Stimulated activated memory B cell treated with anti-CD40 and anti-IgM and Interleukin-4, amounts not matched to agents 10 μg/mL and 1 μg/mL and 100 μg/mL, for 72 hours (primary cell): ENCODE results near the gene DDX54.
"Not testable (repeated sequence)": the region's sequence is repeated elsewhere in the genome, so short reads cannot be mapped to it uniquely, and the experiment has no call there.

Experiments used
- ATAC-seq: fragments of 150-1000 bp; cut with Tn5 transposase; 2 replicates; pipeline ENCODE4 v1.10.0; 2021
- H3K27ac Mint-ChIP-seq: one replicate; pipeline ENCODE4 v1.8.0; 2022; ENCODE audit warnings: mild to moderate bottlenecking, mixed read lengths
- H3K27me3 Mint-ChIP-seq: one replicate; pipeline ENCODE4 v1.8.0; 2022; ENCODE audit warnings: mixed read lengths
- H3K36me3 Mint-ChIP-seq: one replicate; pipeline ENCODE4 v1.8.0; 2022; ENCODE audit warnings: mixed read lengths
- H3K4me1 Mint-ChIP-seq: one replicate; pipeline ENCODE4 v1.8.0; 2022; ENCODE audit warnings: mixed read lengths
- H3K4me3 Mint-ChIP-seq: one replicate; pipeline ENCODE4 v1.8.0; 2022; ENCODE audit warnings: mild to moderate bottlenecking, moderate library complexity, mixed read lengths
- H3K9me3 Mint-ChIP-seq: one replicate; pipeline ENCODE4 v1.8.0; 2022; ENCODE audit warnings: mixed read lengths

DDX54 gene

DNA sequence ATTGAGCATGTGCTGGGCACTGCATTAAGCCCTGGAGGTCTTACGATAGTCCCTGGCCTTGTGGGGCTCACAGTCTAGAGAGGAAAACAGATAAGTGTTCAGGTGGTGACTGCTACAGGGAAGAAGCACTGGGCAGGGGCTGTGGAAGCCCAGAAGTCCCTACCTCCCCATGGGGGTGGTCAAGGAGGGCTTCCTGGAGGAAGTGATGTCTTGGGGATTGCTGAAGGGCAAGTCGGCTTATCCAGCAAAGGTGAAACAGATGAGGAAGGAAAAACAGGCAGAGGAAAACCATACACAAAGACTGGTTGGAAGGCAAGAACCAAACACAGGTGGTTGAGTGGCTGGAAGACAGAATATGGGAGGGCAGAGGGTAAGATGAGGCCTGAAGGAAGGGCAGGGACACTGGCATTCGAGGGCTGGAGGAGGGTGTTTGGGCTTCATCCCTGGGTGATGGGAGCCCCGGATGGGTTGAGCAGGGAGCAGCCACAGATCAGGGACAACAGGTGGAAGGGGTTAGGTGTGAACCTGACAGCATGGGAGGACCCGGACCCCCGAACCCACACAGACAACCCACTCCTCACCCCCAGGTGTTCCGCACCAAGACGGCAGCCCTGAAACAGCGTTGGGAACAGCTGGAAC is 33.0 kb downstream of the DDX54 start:
- H3K36me3 Mint-ChIP-seq = peaks cover 10% of the 10 kb centered on the region
- peaks cover 2% of the 10 kb centered on the region for H3K9me3 Mint-ChIP-seq
- H3K4me1 Mint-ChIP-seq = peaks cover 40% of the 10 kb centered on the region
- ATAC-seq = no peak
- peak overlapping the region; percentile 71 for H3K27ac Mint-ChIP-seq
- peaks cover 36% of the 10 kb centered on the region for H3K27me3 Mint-ChIP-seq
- H3K4me3 Mint-ChIP-seq = peak overlapping the region; percentile 86

DNA sequence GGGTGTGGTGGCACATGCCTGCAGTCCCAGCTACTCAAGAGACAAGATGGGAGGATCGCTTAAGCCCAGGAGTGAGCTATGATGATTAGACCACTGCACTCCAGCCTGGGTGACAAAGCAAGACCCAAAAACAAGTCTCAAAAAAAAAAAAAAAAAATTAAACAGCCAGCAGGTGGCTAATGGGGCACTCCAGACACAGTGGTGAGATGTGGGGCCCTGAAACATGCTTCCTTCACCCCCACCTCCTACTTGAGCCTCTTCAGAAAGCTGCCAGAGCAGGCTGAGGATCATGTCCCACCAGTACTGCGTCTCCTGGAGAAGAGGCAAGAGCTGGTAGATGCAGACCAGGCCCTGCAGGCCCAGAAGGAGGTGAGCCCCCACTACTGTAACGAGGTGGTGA is 33.6 kb downstream of the DDX54 start:
- Mint-ChIP-seq H3K27me3 (peaks cover 36% of the 10 kb centered on the region), H3K27ac (peak overlapping the region; percentile 71), H3K4me1 (peaks cover 33% of the 10 kb centered on the region), H3K36me3 (peaks cover 4% of the 10 kb centered on the region), H3K9me3 (peaks cover 3% of the 10 kb centered on the region), H3K4me3 (no peak overlapping the region)
- no peak for ATAC-seq

DNA sequence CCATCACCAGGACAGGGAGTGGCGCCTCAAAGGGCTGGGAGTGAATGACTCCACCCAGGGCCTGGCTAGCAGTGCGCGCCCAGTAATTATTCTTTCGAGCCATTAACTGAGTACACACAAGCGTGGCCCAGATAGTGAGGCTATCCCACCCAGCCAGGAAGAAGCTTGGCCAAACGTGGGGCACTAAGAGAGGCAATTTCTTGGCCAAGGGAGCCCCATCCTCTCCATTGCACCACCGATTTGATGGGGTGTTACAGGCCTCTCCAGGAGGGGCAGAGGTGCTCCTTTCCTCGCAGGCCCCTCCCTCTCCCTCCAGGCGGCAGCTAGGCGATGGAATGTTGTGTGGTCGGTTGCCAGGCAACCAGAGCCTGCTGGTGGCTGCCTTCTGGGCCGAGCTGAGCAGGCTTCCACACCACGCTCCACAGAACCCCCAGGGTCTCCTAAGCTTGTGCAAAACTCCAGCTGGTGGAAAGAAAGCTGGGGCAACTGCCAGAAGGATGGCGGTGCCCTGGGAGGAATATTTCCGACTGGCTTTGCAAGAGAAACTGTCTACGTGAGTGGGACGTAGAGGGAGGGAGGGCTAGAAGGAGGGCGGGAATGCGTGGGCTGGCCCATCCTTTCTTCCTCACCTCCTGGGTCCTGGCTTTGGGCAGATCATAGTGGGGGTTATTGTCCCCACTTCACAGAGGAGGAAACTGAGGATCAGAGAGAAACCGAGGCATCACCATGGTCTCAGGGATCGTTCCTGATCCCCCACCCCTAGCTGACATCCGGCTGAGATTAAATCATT is 35.7 kb downstream of the DDX54 start, which contains the start of gene CFAP73:
Gene CFAP73 (plus strand): TSS at position 364 of the 790 bp plus-strand sequence. CDS start 134 bp downstream, at position 498.
- Mint-ChIP-seq H3K9me3 (peaks cover 3% of the 10 kb centered on the region), H3K27ac (peak within 1 kb of the TSS; percentile 34), H3K36me3 (no peaks in the 10 kb centered on the region), H3K4me1 (peaks cover 24% of the 10 kb centered on the region), H3K27me3 (peaks cover 28% of the 10 kb centered on the region), H3K4me3 (no peak within 1 kb of the TSS)
- ATAC-seq = no peak

DNA sequence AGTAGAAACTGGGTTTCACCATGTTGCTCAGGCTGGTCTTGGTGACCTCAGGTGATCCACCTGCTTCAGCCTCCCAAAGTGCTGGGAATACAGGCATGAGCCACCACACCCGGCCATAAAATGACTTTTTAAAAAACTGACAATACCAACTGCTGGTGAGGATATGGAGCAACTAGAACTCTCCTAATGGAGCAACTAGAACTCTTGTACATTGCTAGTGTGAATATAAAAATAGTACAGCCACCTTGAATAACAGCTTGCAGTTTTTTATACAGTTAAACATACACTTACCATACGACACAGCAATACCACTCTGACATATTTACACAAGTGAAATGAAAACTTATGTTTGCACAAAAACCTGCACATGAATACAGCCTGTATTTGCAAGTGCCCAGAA is 38.3 kb downstream of the DDX54 start:
- no peaks in the 10 kb centered on the region for H3K36me3 Mint-ChIP-seq

DNA sequence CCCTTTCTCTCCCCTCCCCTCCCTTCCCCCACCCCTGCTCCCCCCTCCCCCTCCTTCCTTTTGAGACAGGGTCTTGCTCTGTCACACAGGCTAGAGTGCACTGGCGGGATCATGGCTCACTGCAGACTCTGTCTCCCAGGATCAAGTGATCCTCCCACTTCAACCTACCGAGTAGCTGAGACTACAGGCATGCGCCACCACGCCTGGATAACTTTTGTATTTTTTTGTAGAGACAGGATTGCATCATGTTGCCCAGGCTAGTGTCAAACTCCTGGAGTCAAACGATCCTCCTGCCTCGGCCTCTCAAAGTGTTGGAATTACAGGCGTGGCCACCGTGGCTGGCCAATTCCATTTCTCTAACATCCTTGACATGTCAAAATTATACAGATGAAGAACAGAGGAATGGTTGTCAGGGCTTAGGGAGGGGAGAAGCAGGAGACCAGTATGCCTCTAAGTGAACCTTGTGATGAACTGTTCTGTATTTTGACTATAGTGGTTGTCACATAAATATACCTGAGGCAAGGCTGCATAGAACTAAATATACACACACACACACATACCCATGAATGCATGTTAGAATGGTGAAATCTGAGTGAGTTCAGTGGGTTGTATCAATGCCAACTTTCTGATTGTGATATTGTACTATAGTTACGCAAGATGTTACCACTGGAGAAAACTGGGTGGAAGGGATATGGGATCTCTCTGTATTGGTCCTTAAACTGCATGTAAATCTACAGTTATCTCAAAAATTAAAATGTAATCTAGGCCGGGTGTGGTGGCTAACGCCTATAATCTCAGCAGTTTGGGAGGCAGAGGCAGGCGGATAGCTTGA is 39.3 kb downstream of the DDX54 start:
- Mint-ChIP-seq H3K4me3 (no peak overlapping the region), H3K27me3 (peaks cover 8% of the 10 kb centered on the region), H3K9me3 (peaks cover 3% of the 10 kb centered on the region), H3K36me3 (no peaks in the 10 kb centered on the region), H3K27ac (no peak overlapping the region), H3K4me1 (peaks cover 22% of the 10 kb centered on the region)
- ATAC-seq = no peak

More for the DNA sequence above, 38.3 kb downstream of the DDX54 start:
- Mint-ChIP-seq H3K4me1 (peaks cover 17% of the 10 kb centered on the region), H3K4me3 (no peak overlapping the region), H3K9me3 (peaks cover 3% of the 10 kb centered on the region), H3K27ac (no peak overlapping the region), H3K27me3 (peaks cover 13% of the 10 kb centered on the region)
- ATAC-seq = no peak

DNA sequence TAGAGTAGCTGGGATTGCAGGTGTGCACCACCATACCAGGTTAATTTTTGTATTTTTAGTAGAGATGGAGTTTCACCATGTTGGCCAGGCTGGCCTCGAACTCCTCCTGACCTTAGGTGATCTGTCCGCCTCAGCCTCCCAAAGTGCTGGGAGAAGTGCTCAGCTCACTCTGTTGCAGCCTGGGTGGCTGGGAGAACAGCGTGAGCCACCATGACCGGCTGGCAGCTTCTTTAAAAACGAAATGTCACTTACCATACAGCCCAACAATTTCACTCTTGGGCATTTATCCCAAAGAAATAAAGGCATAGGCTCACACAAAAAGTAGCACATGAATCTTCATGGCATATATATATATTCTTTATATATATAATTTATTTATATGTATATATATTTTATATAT is 40.5 kb downstream of the DDX54 start:
- Mint-ChIP-seq H3K27me3 (no peaks in the 10 kb centered on the region), H3K36me3 (no peaks in the 10 kb centered on the region), H3K27ac (no peak overlapping the region), H3K4me3 (no peak overlapping the region), H3K4me1 (peaks cover 28% of the 10 kb centered on the region), H3K9me3 (peaks cover 3% of the 10 kb centered on the region)
- ATAC-seq = no peak

DNA sequence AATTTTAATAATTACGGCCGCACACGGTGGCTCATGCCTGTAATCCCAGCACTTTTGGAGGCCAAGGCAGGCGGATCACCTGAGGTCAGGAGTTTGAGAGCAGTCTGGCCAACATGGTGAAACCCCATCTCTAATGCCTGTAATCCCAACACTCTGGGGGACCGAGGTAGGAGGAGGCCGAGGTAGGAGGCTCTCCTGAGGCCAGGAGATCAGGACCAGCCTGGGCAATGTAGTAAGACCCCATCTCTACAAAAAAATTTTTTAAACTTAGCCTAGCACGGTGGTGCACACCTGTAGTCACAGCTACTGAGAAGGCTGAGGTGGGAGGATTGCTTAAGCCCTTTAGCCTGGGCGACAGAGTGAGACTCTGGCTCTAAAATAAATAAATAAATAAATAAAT is 41.3 kb downstream of the DDX54 start:
- Mint-ChIP-seq H3K27me3 (no peaks in the 10 kb centered on the region), H3K36me3 (no peaks in the 10 kb centered on the region), H3K4me3 (no peak overlapping the region), H3K9me3 (peaks cover 3% of the 10 kb centered on the region), H3K4me1 (peaks cover 28% of the 10 kb centered on the region), H3K27ac (no peak overlapping the region)
- ATAC-seq = no peak

DNA sequence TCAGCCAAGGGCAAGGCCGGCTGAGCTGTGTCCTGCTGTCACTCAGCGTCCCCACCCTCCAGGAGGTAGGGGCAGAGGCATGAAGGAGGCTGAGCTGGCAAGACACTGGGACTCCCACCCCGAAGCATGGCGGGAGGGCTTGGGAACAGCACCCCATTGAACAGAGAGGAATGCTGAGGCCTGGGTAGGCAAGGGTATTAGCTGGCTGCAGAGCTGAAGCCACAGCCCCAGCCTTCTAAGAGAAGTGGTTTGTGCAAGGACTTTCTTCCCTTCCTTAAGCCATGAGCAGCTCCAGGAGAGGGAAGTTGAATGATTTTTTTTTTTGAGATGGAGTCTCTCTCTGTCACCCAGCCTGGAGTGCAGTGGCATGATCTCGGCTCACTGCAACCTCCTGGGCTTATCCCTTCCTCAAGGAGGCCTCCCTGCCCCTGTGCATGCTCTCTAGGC is 42.4 kb downstream of the DDX54 start:
- H3K4me3 Mint-ChIP-seq = peak overlapping the region; percentile 19
- no peaks in the 10 kb centered on the region for H3K27me3 Mint-ChIP-seq
- peaks cover 3% of the 10 kb centered on the region for H3K9me3 Mint-ChIP-seq
- H3K36me3 Mint-ChIP-seq = no peaks in the 10 kb centered on the region
- H3K27ac Mint-ChIP-seq = peak overlapping the region; percentile 97
- H3K4me1 Mint-ChIP-seq = peaks cover 32% of the 10 kb centered on the region
- no peak for ATAC-seq

DNA sequence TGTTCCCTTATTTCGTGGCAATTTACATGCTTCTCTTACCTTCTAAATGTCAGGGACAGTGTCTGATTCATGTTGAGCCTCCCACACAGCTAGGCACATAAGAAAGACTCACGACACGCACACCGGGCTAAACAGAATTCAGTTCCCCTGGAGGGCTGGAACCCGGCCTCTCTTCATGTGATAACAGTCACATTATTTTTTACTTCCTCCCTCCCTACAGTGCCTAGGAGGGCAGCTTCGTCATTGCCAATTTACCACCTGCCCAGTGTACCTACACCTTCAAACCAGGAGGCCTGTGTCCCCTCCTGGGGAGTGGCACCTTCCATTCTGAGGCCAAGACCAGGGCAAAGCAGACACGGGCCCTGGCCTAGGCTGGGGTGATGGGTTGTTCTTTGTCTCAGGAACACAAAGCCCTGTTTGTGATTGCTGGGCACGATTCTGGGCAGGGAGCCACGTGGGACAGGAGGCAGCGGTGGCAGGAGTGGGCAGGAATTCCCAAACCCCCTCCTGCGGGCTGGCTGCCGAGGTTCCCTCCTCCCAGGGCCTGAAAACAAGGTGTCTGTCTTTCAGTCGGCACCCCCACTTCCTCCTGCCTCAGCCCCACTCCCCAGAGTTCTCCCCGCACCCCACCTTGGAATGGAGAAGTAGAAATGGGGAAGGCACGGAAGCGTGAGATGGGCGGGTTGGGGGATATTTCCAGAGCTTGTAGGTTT is 42.9 kb downstream of the DDX54 start:
- H3K4me1 Mint-ChIP-seq = peaks cover 34% of the 10 kb centered on the region
- peak; percentile 91 for ATAC-seq
- peaks cover under 1% of the 10 kb centered on the region for H3K9me3 Mint-ChIP-seq
- H3K27ac Mint-ChIP-seq = peak overlapping the region; percentile 97
- no peaks in the 10 kb centered on the region for H3K27me3 Mint-ChIP-seq
- H3K4me3 Mint-ChIP-seq = peak overlapping the region; percentile 19
- no peaks in the 10 kb centered on the region for H3K36me3 Mint-ChIP-seq

DNA sequence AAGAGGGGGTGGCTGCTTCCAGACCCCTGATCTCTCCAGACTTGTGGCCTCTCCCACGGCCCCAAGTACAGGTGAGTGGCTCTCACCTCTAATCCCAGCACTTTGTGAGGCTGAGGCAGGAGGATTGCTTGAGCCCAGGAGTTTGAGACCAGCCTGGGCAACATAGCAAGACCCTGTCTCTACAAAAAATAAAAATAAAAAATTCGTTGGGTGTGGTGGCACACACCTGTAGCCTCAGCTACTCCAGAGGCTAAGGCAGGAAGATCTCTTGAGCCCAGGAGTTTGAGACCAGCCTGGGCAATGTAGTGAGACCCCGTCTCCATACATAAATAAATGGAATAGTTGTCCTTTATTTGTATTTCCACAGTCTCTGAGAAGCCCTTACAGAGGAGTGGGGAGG is 43.6 kb downstream of the DDX54 start:
- not testable (repeated sequence) for H3K27me3 Mint-ChIP-seq, H3K9me3 Mint-ChIP-seq, H3K4me3 Mint-ChIP-seq, H3K36me3 Mint-ChIP-seq, ATAC-seq
- Mint-ChIP-seq H3K4me1 (peaks cover 39% of the 10 kb centered on the region), H3K27ac (peak overlapping the region; percentile 97)

DNA sequence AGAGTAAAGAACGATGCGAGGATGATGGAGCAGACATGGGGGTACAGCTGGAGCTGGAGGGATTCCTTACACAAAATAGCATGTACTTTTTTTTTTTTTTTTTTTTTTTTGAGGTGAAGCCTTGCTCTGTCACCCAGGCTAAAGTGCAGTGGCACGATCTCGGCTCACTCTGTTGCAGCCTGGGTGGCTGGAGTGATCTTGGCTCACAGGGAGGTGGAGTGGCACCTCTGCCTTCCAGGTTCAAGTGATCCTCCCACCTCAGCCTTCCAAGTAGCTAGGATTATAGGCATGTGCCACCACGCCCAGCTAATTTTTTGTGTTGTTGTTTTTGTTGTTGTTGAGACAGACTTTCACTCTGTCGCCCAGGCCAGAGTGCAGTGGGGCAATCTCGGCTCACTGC is 44.6 kb downstream of the DDX54 start:
- no peak for ATAC-seq
- Mint-ChIP-seq H3K4me1 (peaks cover 49% of the 10 kb centered on the region), H3K27me3 (no peaks in the 10 kb centered on the region), H3K27ac (peak overlapping the region; percentile 97), H3K36me3 (no peaks in the 10 kb centered on the region), H3K9me3 (no peaks in the 10 kb centered on the region), H3K4me3 (no peak overlapping the region)

DNA sequence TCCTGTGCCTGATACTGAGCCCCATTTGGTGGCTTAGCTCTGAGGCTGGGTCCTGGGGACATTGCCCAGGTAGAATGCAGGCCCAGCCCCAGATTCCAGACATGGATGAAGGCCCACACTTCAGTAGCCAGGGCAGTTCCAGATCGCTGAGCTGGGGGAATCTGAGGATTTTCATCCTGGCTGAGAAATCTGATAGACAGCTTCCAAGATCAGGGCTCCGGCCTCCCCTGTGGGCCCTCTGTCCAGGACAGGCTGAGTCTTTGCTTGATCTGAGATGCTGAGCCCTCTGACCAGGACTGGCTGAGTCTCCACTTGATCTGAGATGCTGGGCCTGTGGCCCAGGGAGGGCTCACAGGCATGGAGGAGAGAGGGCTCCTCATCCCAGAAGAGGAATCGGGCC is 46.5 kb downstream of the DDX54 start:
- H3K4me3 Mint-ChIP-seq = no peak overlapping the region
- H3K4me1 Mint-ChIP-seq = peaks cover 56% of the 10 kb centered on the region
- H3K27ac Mint-ChIP-seq = peak overlapping the region; percentile 95
- no peaks in the 10 kb centered on the region for H3K27me3 Mint-ChIP-seq
- no peak for ATAC-seq
- H3K36me3 Mint-ChIP-seq = no peaks in the 10 kb centered on the region
- no peaks in the 10 kb centered on the region for H3K9me3 Mint-ChIP-seq

DNA sequence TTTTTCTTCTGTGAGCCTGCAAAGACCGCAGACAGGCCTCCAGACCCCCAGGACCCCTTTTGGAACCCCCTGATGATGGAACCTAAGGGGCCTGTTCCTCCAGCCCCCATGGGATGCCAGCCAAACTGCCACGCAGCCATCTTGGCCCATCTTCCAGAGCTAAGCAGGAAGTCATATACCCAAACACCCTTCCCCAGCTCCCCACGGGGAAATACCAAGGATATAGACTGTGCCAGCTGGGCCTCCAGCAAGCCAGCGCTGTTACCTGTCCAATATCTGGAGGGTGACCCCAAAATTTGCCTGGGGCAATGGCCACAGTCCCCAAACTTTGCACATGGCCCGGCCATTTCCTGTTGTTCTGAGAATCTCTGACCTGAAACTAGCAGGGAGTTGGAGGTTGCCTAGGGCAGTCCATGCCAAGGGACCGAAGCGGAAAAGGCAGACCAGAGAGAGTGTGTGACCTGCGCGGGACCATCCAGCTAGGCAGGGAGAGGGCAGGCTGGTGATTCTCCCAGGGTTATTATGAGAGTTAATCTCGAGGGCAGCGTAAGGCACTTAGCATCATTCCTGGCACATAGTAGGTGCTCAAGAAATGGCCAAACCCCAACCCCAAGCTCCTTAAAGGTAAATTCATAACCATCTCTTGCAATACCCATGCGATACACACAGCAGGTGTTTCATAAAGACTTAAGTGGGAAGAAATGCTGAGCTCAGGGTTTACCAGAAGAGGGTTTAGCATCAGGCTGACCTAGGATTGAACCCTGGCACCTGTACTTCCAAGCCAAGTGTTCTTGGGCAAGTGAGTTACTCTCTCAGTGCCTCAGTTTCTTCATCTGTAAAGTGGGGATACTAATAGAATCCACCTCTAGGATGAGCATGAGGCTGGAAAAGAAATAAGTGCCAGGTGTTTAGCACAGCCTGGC is 47.2 kb downstream of the DDX54 start:
- ATAC-seq = no peak
- H3K4me1 Mint-ChIP-seq = peaks cover 52% of the 10 kb centered on the region
- no peaks in the 10 kb centered on the region for H3K27me3 Mint-ChIP-seq
- no peak overlapping the region for H3K4me3 Mint-ChIP-seq
- H3K36me3 Mint-ChIP-seq = peaks cover under 1% of the 10 kb centered on the region
- no peaks in the 10 kb centered on the region for H3K9me3 Mint-ChIP-seq
- peak overlapping the region; percentile 95 for H3K27ac Mint-ChIP-seq

DNA sequence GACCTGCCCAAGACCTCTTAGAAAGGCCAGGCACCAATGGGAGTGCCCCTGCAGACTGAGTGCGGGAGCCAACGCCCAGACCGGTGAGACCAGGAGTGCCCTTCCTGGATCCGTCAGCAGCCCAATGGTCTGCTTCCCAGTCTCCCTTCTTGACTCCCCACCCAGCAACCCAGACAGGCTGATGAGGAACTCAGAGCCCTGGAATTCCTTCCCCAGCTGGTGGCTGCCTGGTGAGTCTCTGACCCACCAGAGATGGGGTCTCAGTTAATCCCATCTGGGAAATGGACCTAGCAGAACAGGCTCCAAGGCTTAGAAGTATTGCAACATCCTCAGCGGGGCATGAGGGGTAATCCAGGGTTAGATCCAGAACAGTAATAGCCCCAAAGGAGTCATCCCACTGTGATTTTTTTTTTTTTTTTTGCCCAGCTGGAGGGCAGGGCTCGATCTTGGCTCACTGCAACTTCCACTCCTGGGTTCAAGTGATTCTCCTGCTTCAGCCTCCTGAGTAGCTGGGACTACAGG is 48.2 kb downstream of the DDX54 start:
- no peak for ATAC-seq
- Mint-ChIP-seq H3K36me3 (peaks cover 9% of the 10 kb centered on the region), H3K27me3 (no peaks in the 10 kb centered on the region), H3K4me3 (no peak overlapping the region), H3K27ac (peak overlapping the region; percentile 95), H3K4me1 (peaks cover 51% of the 10 kb centered on the region), H3K9me3 (no peaks in the 10 kb centered on the region)
